ENCODE measurements around the gene SPPL3. TPM values are rescaled to one million over a fixed set of nuclear protein-coding genes. Genes with fewer than 3 reads are reported as not detected.

SPPL3 gene
- total and polyA plus RNA-seq, 2 experiments from 2014 or later = 10.9 to 27.8 TPM

DNA sequence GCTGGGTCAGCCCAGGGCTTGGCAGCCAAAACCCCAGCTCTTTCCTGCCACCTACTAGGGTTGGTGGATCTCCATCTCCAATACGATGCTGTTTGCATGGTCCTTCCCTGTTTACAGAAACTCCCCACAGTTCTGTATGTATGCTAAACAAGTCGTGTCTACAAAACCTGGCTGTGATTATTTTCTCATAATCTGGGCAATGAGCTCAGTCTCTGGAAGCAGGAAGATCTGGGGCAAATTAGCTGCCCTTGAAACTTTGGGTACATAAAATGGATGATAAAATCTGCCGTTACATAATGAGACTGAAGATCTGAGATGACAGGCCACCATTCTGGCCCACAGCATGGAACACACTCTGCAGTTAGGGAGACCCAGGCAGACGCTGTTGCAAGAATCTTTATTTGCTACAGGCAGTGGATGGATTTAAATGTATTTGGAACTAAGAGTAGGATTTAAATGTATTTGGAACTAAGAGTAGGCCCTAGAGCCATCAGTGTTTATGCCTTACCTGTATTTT is 146.9 kb downstream of the SPPL3 start:
- ATAC-seq = no peak

More for the DNA sequence above, 146.9 kb downstream of the SPPL3 start:
- Mint-ChIP-seq H3K27ac (no peak overlapping the region), H3K4me1 (peaks cover 22% of the 10 kb centered on the region), H3K9me3 (peaks cover 13% of the 10 kb centered on the region; the same call in 2 of the 3 replicates), H3K36me3 (ENCODE audit: low read depth) (peaks cover 12% of the 10 kb centered on the region; the same call in 2 of the 3 replicates), H3K27me3 (ENCODE audit: insufficient read depth, low read depth, poor library complexity) (peaks cover 6% of the 10 kb centered on the region), H3K4me3 (no peak overlapping the region)
- no peaks in the 10 kb centered on the region for H3K36me3 ChIP-seq (ENCODE audit: insufficient read depth)
- no peaks in the 10 kb centered on the region for H3K9me2 ChIP-seq (ENCODE audit: insufficient read depth)
- no peak for TF ChIP-seq EZH2phosphoT487 (IDR thresholded peaks at IDR 0.05; ENCODE audit: unreplicated experiment)
- no peak for TF ChIP-seq JUNB (IDR thresholded peaks at IDR 0.05; ENCODE audit: unreplicated experiment)
- TF ChIP-seq, protein P1, sequence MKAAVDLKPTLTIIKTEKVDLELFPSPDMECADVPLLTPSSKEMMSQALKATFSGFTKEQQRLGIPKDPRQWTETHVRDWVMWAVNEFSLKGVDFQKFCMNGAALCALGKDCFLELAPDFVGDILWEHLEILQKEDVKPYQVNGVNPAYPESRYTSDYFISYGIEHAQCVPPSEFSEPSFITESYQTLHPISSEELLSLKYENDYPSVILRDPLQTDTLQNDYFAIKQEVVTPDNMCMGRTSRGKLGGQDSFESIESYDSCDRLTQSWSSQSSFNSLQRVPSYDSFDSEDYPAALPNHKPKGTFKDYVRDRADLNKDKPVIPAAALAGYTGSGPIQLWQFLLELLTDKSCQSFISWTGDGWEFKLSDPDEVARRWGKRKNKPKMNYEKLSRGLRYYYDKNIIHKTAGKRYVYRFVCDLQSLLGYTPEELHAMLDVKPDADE (IDR thresholded peaks at IDR 0.05) = no peak
- TF ChIP-seq ZNF462 (CRISPR knock-in tag; IDR thresholded peaks at IDR 0.05) = no peak
- no peak overlapping the region for H3K4me2 ChIP-seq
- H4K20me1 ChIP-seq (replicated peaks; ENCODE audit: insufficient read depth) = no peaks in the 10 kb centered on the region
- no peaks in the 10 kb centered on the region for H3K27me3 ChIP-seq (ENCODE audit: insufficient read depth)
- no peak overlapping the region for H2AFZ ChIP-seq
- no peak for DNase-seq (ENCODE audit: low spot score)
- H3K4me1 ChIP-seq (ENCODE audit: insufficient read depth) = peaks cover 5% of the 10 kb centered on the region; the same call in 1 of the 2 replicates
- H3K27ac ChIP-seq (ENCODE audit: low read depth) = no peak overlapping the region
- no peaks in the 10 kb centered on the region for H3F3A ChIP-seq (replicated peaks; ENCODE audit: low read depth)
- no peaks in the 10 kb centered on the region for H3K79me2 ChIP-seq (replicated peaks; ENCODE audit: insufficient read depth)
- H3K4me3 ChIP-seq = no peak overlapping the region

All from GM23338 (cell line).